ENCODE measurements around the gene IGFLR1. TPM values are rescaled to one million over a fixed set of nuclear protein-coding genes. Genes with fewer than 3 reads are reported as not detected.

Gene IGFLR1
- polyA plus RNA-seq, 2 of the 4 experiments (the other 2 are of a cell fraction): 6.4 to 14.4 TPM

GRCh38 chr19:35764432-35765315 lies 22.4 kb upstream of the IGFLR1 start:
- POLR2A ChIA-PET: interaction anchor here (0.9 to 1.0 kb wide), 2 partner anchors 16 to 19 kb away, joined by 5 read pairs; partner anchors contain the start of genes LIN37, PSENEN and U2AF1L4
- ATAC-seq (no peak), DNase-seq (ENCODE audit: low read depth in 1 of 2, low spot score in 1 of 2) (no peak), FAIRE-seq (no peak)
- Histone ChIP-seq H3K4me3 (no peak overlapping the region), H3K9me3 (no peaks in the 10 kb centered on the region), H3K4me2 (no peak overlapping the region), H3K27ac (no peak overlapping the region), H3K4me1 (peaks cover 13% of the 10 kb centered on the region; the same call in 2 of the 3 replicates)
- 93% methylated on average over 17 of the region's 17 CpGs for WGBS (ENCODE audit: missing lambda C conversion rate)
- TF ChIP-seq USF2 (IDR thresholded peaks at IDR 0.05) (no peak), GATA3 (IDR thresholded peaks at IDR 0.05; ENCODE audit: borderline replicate concordance) (no peak), CHD4 (IDR thresholded peaks at IDR 0.05; ENCODE audit: borderline replicate concordance) (no peak), CBX8 (IDR thresholded peaks at IDR 0.05) (no peak), MAFK (IDR thresholded peaks at IDR 0.05; ENCODE audit: partially characterized antibody) (no peak)
- CTCF ChIA-PET: interaction anchor here (0.6 to 1.9 kb wide), 8 partner anchors 12 to 630 kb away, joined by 3 to 6 read pairs (median 3); partner anchors contain the start of genes LGI4 and LIN37

GRCh38 chr19:35760711-35761349 lies 18.6 kb upstream of the IGFLR1 start:
- Histone ChIP-seq H3K4me1 (peaks cover 27% of the 10 kb centered on the region), H3K9me3 (no peaks in the 10 kb centered on the region), H3K27ac (no peak overlapping the region), H3K4me2 (no peak overlapping the region), H3K4me3 (no peak overlapping the region)
- 83% methylated on average over 4 of the region's 4 CpGs for WGBS (ENCODE audit: missing lambda C conversion rate)
- no peak for TF ChIP-seq MYC (IDR thresholded peaks at IDR 0.05; ENCODE audit: borderline replicate concordance, low read length)
- TF ChIP-seq JUN (IDR thresholded peaks at IDR 0.05): no peak
- TF ChIP-seq FOSL2 (IDR thresholded peaks at IDR 0.05): 0 out of 2 replicates have a peak, but pooled peaks have one; percentile 14
- peak; percentile 40; the same call in 1 of the 2 replicates for TF ChIP-seq FOSL2 (CRISPR knock-in tag; IDR thresholded peaks at IDR 0.05)
- no peak for TF ChIP-seq TFCP2L1 (CRISPR knock-in tag; IDR thresholded peaks at IDR 0.05)
- no peak for TF ChIP-seq HOXA7 (CRISPR knock-in tag; IDR thresholded peaks at IDR 0.05)
- no peak for TF ChIP-seq E2F6 (IDR thresholded peaks at IDR 0.05; ENCODE audit: borderline replicate concordance, low read depth)
- peak; percentile 66 for TF ChIP-seq USF2 (IDR thresholded peaks at IDR 0.05)
- TF ChIP-seq CHD2 (IDR thresholded peaks at IDR 0.05; ENCODE audit: low read length, partially characterized antibody): no peak
- no peak for ATAC-seq
- ChIA-PET CTCF (interaction anchor here (1.0 to 2.4 kb wide), 6 partner anchors 13 to 168 kb away, joined by 3 to 8 read pairs (median 4); no protein-coding TSS in a partner anchor), POLR2A (interaction anchor here (0.5 to 0.9 kb wide), 2 partner anchors 13 kb away, joined by 3 read pairs; partner anchors contain the start of gene LIN37)
- no peak for FAIRE-seq
- DNase-seq (ENCODE audit: low read depth in 1 of 2, low spot score in 1 of 2): peak in 1 of 2 experiments; percentile 47

GRCh38 chr19:35759697-35760096 lies 17.4 kb upstream of the IGFLR1 start:
- ChIA-PET POLR2A (no interaction called here), CTCF (interaction anchor here (1.0 to 2.4 kb wide), 5 partner anchors 14 to 173 kb away, joined by 3 to 8 read pairs (median 3); no protein-coding TSS in a partner anchor)
- Histone ChIP-seq H3K4me3 (no peak overlapping the region), H3K9me3 (no peaks in the 10 kb centered on the region), H3K4me1 (peaks cover 25% of the 10 kb centered on the region), H3K4me2 (peak overlapping the region; percentile 86; the same call in 1 of the 3 replicates), H3K27ac (no peak overlapping the region)
- no peak for FAIRE-seq
- 97% methylated on average over 2 of the region's 2 CpGs for WGBS (ENCODE audit: missing lambda C conversion rate)
- no peak for ATAC-seq
- TF ChIP-seq FOSL2 (IDR thresholded peaks at IDR 0.05) (no peak), FOSL2 (CRISPR knock-in tag; IDR thresholded peaks at IDR 0.05) (no peak), MAX (IDR thresholded peaks at IDR 0.05) (no peak)
- no peak for DNase-seq (ENCODE audit: low read depth in 1 of 2, low spot score in 1 of 2)
